ENCODE measurements around the gene TMEM234. TPM values are rescaled to one million over a fixed set of nuclear protein-coding genes. Genes with fewer than 3 reads are reported as not detected.

TMEM234 gene
- total and polyA plus RNA-seq, 2 of the 8 experiments (the other 6 are each of a cell fraction or from before 2014, with no cell fraction given), result 8.7 to 8.9 TPM

GRCh38 chr1:32256473-32257226 lies 34.5 kb upstream of the TMEM234 start:
- Histone ChIP-seq H3K79me1 (ENCODE audit: low read depth, low read length) (no peaks in the 10 kb centered on the region), H3K79me2 (ENCODE audit: control insufficient read depth in 1 of 2, insufficient read depth in 2 of 2, low read length in 2 of 2) (no peaks in the 10 kb centered on the region), H3K27me3 (replicated peaks in 1 of 4; ENCODE audit: control insufficient read depth in 3 of 4, extremely low read depth in 1 of 4, insufficient read depth in 3 of 4, low read length in 3 of 4) (no peaks in the 10 kb centered on the region; a peak in 1 of 7 replicates), H4K5ac (ENCODE audit: insufficient read length, low read depth, low read length) (no peak overlapping the region), H4K20me1 (replicated peaks in 1 of 2; ENCODE audit: control insufficient read depth in 1 of 2, insufficient read depth in 2 of 2, low read length in 2 of 2) (no peaks in the 10 kb centered on the region), H2BK5ac (ENCODE audit: low read depth, low read length) (no peak overlapping the region), H3K14ac (ENCODE audit: insufficient read length) (no peak overlapping the region), H3K4me3 (ENCODE audit: extremely low read depth in 1 of 4, insufficient read depth in 2 of 4, low read depth in 3 of 4, low read length in 4 of 4) (no peak overlapping the region), H2AK5ac (ENCODE audit: low read depth, low read length) (no peak overlapping the region), H4K8ac (ENCODE audit: extremely low read depth, insufficient read depth, low read length) (no peak overlapping the region), H2BK12ac (ENCODE audit: low read depth, low read length) (no peak overlapping the region), H2BK120ac (replicated peaks; ENCODE audit: low read depth, low read length) (no peak overlapping the region), H3K4ac (replicated peaks; ENCODE audit: insufficient read length, low read depth, low read length) (no peak overlapping the region), H3K27ac (ENCODE audit: low read depth, low read length) (no peak overlapping the region), H3K18ac (ENCODE audit: extremely low read depth, low read length) (no peak overlapping the region), H2AFZ (ENCODE audit: low read length) (no peak overlapping the region), H3K9me3 (ENCODE audit: insufficient read depth in 2 of 2, low read depth in 1 of 2, low read length in 1 of 2) (no peaks in the 10 kb centered on the region), H3K36me3 (ENCODE audit: control insufficient read depth in 2 of 4, insufficient read depth in 4 of 4, low read length in 3 of 4) (no peaks in the 10 kb centered on the region), H3K4me1 (replicated peaks in 1 of 4; ENCODE audit: control insufficient read depth in 3 of 4, insufficient read depth in 4 of 4, low read length in 3 of 4) (no peaks in the 10 kb centered on the region; a peak in 1 of 7 replicates), H4K91ac (replicated peaks; ENCODE audit: insufficient read length, low read length) (no peak overlapping the region), H2BK15ac (ENCODE audit: low read length) (no peak overlapping the region), H2BK20ac (ENCODE audit: low read length) (no peak overlapping the region), H3K4me2 (ENCODE audit: insufficient read depth in 1 of 2, low read depth in 2 of 2, low read length in 2 of 2) (no peak overlapping the region), H3K23me2 (ENCODE audit: low read depth, low read length) (no peaks in the 10 kb centered on the region; the same call in 1 of the 2 replicates), H3K23ac (ENCODE audit: insufficient read length) (no peak overlapping the region), H3K9ac (replicated peaks in 1 of 4; ENCODE audit: extremely low read depth in 1 of 4, low read depth in 3 of 4, low read length in 3 of 4) (no peak overlapping the region), H3K56ac (replicated peaks; ENCODE audit: insufficient read length, low read depth, low read length) (no peak overlapping the region)
- CTCF ChIA-PET (ENCODE audit: partially characterized antibody), result interaction anchor here (0.9 to 5.3 kb wide), 4 partner anchors 8 to 72 kb away, joined by 3 to 37 read pairs (median 4); partner anchors contain the start of genes FAM167B and LCK
- FAIRE-seq, result no peak
- DNase-seq (ENCODE audit: low read depth in 1 of 2, low spot score in 2 of 2), result no peak
- WGBS, 2 experiments (ENCODE audit: extremely low coverage in 1 of 2, insufficient coverage in 1 of 2, insufficient read length in 1 of 2, insufficient replicate concordance in 2 of 2, low coverage in 1 of 2, low lambda C conversion rate in 2 of 2, missing lambda C conversion rate in 1 of 2), result 88% methylated on average over 9 of the region's 9 CpGs; no CpG with 5 or more reads in 1 of the 2 experiments
- POLR2A ChIA-PET (ENCODE audit: partially characterized antibody), result interaction anchor here (0.6 to 1.3 kb wide), 7 partner anchors 9 to 310 kb away, joined by 3 to 6 read pairs (median 4); no protein-coding TSS in a partner anchor
- TF ChIP-seq GTF2F1 (IDR thresholded peaks at IDR 0.05; ENCODE audit: borderline replicate concordance, low read depth, low read length), result no peak
- TF ChIP-seq NANOG (IDR thresholded peaks at IDR 0.05; ENCODE audit: insufficient read depth, low read depth, low read length, poor library complexity, severe bottlenecking), result no peak
- TF ChIP-seq SRF (IDR thresholded peaks at IDR 0.05; ENCODE audit: low read depth, low read length), result no peak
- no peak for TF ChIP-seq E2F6 (IDR thresholded peaks at IDR 0.05)
- TF ChIP-seq HDAC2 (IDR thresholded peaks at IDR 0.05; ENCODE audit: borderline replicate concordance in 1 of 2, low read depth in 2 of 2, low read length in 2 of 2), result no peak
- TF ChIP-seq POU5F1 (IDR thresholded peaks at IDR 0.05; ENCODE audit: low read depth, low read length), result no peak
- no peak for TF ChIP-seq SIX5 (IDR thresholded peaks at IDR 0.05; ENCODE audit: low read depth, low read length)
- no peak for TF ChIP-seq CEBPB (IDR thresholded peaks at IDR 0.05; ENCODE audit: low read depth, low read length)
- TF ChIP-seq ATF2 (IDR thresholded peaks at IDR 0.05; ENCODE audit: low read length), result no peak

Data from H1 (cell line).